ENCODE data around the gene CDC25C.

The CDC25C gene

DNA sequence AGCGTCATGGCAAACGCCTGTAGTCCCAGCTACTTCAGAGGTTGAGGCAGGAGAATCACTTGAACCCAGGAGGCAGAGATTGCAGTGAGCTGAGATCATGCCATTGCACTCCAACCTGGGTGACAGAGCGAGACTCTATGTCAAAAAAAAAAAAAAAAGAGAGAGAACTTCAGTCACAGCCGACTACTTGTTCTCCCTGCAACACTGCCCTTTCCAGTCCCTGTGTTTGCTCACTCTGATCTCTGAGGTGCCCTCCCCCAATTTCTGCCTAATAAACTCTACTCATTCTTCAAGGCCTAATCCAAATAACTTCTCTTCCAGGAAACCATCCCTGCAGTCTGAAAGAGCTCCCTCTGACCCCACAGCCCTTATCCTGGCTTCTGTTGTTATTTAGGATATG is 85.3 kb downstream of the CDC25C start:
- ChIA-PET CTCF (interaction anchor here (1.0 to 1.4 kb wide), 3 partner anchors 11 to 22 kb away, joined by 3 read pairs; no protein-coding TSS in a partner anchor), POLR2A (no interaction called here)
- DNase-seq (ENCODE audit: extremely low spot score) = no peak
- TF ChIP-seq, protein P1, sequence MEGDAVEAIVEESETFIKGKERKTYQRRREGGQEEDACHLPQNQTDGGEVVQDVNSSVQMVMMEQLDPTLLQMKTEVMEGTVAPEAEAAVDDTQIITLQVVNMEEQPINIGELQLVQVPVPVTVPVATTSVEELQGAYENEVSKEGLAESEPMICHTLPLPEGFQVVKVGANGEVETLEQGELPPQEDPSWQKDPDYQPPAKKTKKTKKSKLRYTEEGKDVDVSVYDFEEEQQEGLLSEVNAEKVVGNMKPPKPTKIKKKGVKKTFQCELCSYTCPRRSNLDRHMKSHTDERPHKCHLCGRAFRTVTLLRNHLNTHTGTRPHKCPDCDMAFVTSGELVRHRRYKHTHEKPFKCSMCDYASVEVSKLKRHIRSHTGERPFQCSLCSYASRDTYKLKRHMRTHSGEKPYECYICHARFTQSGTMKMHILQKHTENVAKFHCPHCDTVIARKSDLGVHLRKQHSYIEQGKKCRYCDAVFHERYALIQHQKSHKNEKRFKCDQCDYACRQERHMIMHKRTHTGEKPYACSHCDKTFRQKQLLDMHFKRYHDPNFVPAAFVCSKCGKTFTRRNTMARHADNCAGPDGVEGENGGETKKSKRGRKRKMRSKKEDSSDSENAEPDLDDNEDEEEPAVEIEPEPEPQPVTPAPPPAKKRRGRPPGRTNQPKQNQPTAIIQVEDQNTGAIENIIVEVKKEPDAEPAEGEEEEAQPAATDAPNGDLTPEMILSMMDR (IDR thresholded peaks at IDR 0.05; ENCODE audit: control extremely low read depth, extremely low read depth, low read depth, missing control alignments) = no peak

DNA sequence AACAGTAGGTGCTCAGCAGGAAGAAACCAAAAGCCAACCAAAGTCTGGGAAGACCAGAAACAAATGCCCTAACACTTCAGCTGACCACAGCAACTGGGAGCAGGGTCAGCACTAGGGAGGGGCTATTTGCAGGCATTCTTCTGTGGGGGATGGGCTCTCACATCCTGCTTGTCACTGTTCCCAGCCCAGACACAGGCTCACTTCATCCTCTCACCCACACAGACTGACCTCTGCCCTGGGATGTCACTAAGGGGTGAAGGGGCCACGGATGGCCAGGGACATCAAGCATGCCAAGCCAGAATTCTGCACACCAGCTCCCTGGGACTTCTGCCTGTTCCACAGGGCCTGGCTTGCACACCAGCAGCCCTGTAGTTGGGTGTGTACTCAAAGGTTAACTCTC is 85.9 kb downstream of the CDC25C start:
- no peak for DNase-seq (ENCODE audit: extremely low spot score)
- ChIA-PET POLR2A (no interaction called here), CTCF (no interaction called here)

DNA sequence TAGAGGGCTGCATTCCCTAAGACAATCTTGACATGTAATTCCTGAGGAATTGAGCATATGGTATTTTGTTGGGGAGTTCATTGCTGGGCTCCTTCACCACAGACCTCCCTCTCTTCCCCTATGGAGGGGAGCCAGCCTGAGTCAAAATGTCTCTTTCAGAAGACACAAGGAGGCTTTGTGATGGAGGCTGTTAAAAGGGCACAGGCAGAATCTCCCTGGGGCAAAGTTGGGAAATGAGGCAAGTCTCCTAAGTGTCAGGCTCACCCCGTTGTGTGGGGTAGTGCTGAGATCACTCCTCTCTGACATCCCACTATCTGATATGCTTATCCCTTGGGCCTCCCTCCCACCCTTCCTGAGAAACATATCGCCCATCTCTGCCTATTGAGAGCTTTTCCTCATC is 87.8 kb downstream of the CDC25C start:
- CTCF ChIA-PET = interaction anchor here (0.9 to 8.2 kb wide), 8 partner anchors 9 to 109 kb away, joined by 3 to 61 read pairs (median 4); partner anchors contain the start of gene KDM3B
- no peak for DNase-seq (ENCODE audit: extremely low spot score)
- POLR2A ChIA-PET = no interaction called here
- TF ChIP-seq, protein P1 (IDR thresholded peaks at IDR 0.05; ENCODE audit: control extremely low read depth, extremely low read depth, low read depth, missing control alignments) = no peak

More for the DNA sequence above, 85.9 kb downstream of the CDC25C start:
- TF ChIP-seq, protein P1 (IDR thresholded peaks at IDR 0.05; ENCODE audit: control extremely low read depth, extremely low read depth, low read depth, missing control alignments) = no peak

DNA sequence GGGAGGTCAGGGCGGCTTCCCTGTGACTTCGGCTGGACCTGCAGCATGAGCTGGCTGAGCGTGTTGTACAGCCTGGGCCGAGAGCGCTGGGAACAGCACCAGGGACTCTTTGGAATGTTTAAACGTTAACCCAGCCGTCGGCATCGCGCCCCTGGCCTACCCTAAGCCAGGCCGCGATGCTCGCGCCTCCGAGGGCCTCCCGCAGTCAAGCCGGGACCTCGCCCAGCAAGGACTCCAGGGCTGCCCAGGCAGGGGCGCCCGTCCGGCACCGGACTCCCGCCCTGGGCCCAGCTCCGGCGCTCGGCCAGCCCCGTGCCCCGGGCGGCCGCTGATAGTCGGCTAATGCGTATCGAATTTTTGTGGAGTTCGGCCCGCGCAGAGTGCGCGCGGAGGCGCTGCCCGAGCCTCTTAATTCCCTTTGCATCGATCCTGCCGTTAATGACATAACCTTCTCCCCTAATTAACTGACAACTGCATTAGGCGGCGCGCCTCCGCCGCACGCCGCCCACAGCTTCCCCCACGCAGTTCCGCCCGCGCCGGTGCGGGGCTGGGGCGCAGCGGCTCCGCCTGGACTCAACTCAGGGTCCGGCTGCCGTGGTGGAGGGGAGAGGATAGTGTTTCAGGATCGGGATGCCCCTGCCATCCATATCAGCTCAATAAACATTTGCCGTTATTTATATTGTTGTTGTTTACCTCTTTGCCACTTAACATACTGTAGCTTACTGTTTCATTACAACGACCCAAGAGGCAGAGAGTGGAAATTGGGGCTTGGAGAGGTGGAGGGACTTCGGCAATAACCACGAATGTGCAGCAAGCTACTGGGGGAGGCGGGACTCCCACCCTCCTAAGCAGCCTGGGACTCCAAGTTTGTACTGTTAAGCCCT is 89.7 kb downstream of the CDC25C start:
- CTCF ChIA-PET = interaction anchor here (0.9 to 8.2 kb wide), 5 partner anchors 10 to 582 kb away, joined by 3 to 61 read pairs (median 9); partner anchors contain the start of gene KDM3B
- POLR2A ChIA-PET = no interaction called here
- DNase-seq (ENCODE audit: extremely low spot score) = peak; percentile 37
- TF ChIP-seq, protein P1 (IDR thresholded peaks at IDR 0.05; ENCODE audit: control extremely low read depth, extremely low read depth, low read depth, missing control alignments) = no peak

DNA sequence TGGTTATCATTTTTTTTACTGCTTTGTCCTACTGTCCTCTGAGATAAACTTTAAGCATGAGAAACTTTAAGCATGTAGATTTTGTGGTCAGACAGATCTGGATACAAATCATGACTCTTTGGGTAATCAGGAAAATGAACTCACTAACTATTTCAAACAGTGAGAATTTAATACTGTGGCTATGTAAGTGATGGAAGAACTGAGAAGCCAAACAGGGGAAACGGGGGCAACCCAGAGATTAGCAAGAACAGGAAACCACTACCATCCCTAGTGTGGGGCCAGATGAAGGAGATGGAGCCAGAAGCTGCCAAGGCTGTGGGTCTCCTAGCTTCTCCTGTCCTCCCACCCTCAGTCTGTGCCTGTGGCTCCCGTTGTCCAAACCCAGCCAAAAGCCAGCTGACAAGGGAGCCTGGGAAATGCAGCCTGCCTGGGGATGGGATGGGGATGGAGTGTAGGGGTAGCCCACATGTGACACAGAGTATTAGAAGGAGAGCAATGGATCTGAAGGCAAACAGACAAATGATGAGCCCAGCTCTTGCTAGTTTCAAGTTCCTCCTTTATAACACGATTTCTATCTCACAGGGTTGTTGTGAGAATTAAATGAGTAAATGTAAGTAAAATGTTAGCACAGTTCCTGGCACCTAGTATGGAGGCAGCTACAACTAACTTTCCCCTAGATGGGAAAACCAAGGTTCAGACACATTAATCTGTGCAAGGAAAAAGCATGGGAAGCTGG is 90.8 kb downstream of the CDC25C start:
- DNase-seq (ENCODE audit: extremely low spot score) = no peak
- TF ChIP-seq, protein P1 (IDR thresholded peaks at IDR 0.05; ENCODE audit: control extremely low read depth, extremely low read depth, low read depth, missing control alignments) = no peak
- POLR2A ChIA-PET = no interaction called here
- CTCF ChIA-PET = interaction anchor here (1.2 to 8.2 kb wide), 6 partner anchors 9 to 111 kb away, joined by 3 to 61 read pairs (median 4); no protein-coding TSS in a partner anchor

DNA sequence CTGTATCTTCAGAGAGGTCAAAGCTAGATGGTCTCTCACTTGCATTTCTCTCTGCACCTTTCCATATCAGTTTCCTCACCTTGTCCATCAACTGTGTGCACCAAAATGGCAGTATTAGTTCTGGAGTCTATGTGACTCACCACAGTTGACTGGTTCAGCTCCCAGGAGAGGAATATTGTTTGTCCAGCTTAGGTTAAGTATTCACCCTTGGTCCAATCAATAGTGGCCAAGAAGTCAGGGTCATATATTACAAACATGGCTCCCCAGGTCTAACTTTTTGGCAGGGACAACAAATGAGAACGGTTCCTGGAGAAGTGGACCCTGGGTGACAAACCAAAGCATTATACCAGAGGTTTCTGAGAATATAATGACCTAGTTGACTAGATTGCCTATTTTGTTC is 93.6 kb downstream of the CDC25C start:
- CTCF ChIA-PET = interaction anchor here (1.1 to 8.2 kb wide), 2 partner anchors 17 to 23 kb away, joined by 3 to 61 read pairs; no protein-coding TSS in a partner anchor

More for the DNA sequence above, 93.6 kb downstream of the CDC25C start:
- TF ChIP-seq, protein P1 (IDR thresholded peaks at IDR 0.05; ENCODE audit: control extremely low read depth, extremely low read depth, low read depth, missing control alignments) = no peak
- no peak for DNase-seq (ENCODE audit: extremely low spot score)
- POLR2A ChIA-PET = no interaction called here
